CD4-positive, alpha-beta memory T cell (primary cell): ENCODE data around the gene TXNDC15. TPM values are rescaled to one million over a fixed set of nuclear protein-coding genes. Genes with fewer than 3 reads are reported as not detected.
"Not testable (repeated sequence)": the region's sequence is repeated elsewhere in the genome, so short reads cannot be mapped to it uniquely, and the experiment has no call there.

Experiments used
- CTCF ChIA-PET: fragments of 350-600 bp; sonication (Branson Sonifier 250); formaldehyde crosslinking; loops from one replicate; lab custom pipeline; 2021; ENCODE audit warnings: inconsistent platforms; ENCODE audit not compliant: partially characterized antibody; lab: Charles Lee
- POLR2A ChIA-PET: fragments of 350-600 bp; sonication (Branson Sonifier 250); formaldehyde crosslinking; loops from one replicate; lab custom pipeline; 2021; ENCODE audit not compliant: partially characterized antibody; lab: Charles Lee
- DNase-seq, 5 donors: peaks; one replicate each; pipeline versions ENCODE4 v3.0.0 to v3.0.0-alpha.2; 2020 to 2022; ENCODE audit warnings: mixed read lengths in 1 of 5
- H3K27ac ChIP-seq: one replicate; pipeline ENCODE4 v1.7.0; 2013; ENCODE audit warnings: low read depth, low read length
- H3K27me3 ChIP-seq: 2 replicates; pipeline ENCODE4 v1.7.0; 2013; ENCODE audit warnings: mild to moderate bottlenecking, low read length, moderate library complexity; ENCODE audit not compliant: insufficient read depth
- H3K36me3 ChIP-seq: 2 replicates; pipeline ENCODE4 v1.7.0; 2013; ENCODE audit warnings: mild to moderate bottlenecking, low read length, moderate library complexity; ENCODE audit not compliant: insufficient read depth
- H3K4me1 ChIP-seq: 2 replicates; pipeline ENCODE4 v1.7.0; 2013; ENCODE audit warnings: mild to moderate bottlenecking, low read length, moderate library complexity; ENCODE audit not compliant: insufficient read depth
- H3K4me3 ChIP-seq, 2 donors: one replicate each; pipeline ENCODE4 v1.7.0; 2013; ENCODE audit warnings: low read length in 2 of 2, mild to moderate bottlenecking in 1 of 2
- H3K9me3 ChIP-seq, 2 donors: one replicate each; pipeline ENCODE4 v1.7.0; 2013; ENCODE audit warnings: low read length in 2 of 2, control low read depth in 1 of 2; ENCODE audit not compliant: control insufficient read depth in 1 of 2
- H3K27ac Mint-ChIP-seq, 7 donors: one replicate each; pipeline ENCODE4 v1.8.0; 2020 to 2021; ENCODE audit warnings: mixed read lengths in 7 of 7, mild to moderate bottlenecking in 6 of 7, inconsistent platforms in 3 of 7, moderate library complexity in 3 of 7
- H3K27me3 Mint-ChIP-seq, 2 donors: one replicate each; pipeline ENCODE4 v1.8.0; 2020 to 2021; ENCODE audit warnings: mixed read lengths in 2 of 2
- H3K36me3 Mint-ChIP-seq, 2 donors: one replicate each; pipeline ENCODE4 v1.8.0; 2020 to 2021; ENCODE audit warnings: mixed read lengths in 2 of 2, inconsistent platforms in 1 of 2, mild to moderate bottlenecking in 1 of 2
- H3K4me1 Mint-ChIP-seq, 4 donors: one replicate each; pipeline ENCODE4 v1.8.0; 2020 to 2021; ENCODE audit warnings: mixed read lengths in 4 of 4, mild to moderate bottlenecking in 1 of 4
- H3K4me3 Mint-ChIP-seq, 8 donors: one replicate each; pipeline ENCODE4 v1.8.0; 2020 to 2021; ENCODE audit warnings: mixed read lengths in 8 of 8, mild to moderate bottlenecking in 7 of 8, moderate library complexity in 6 of 8, inconsistent platforms in 3 of 8
- H3K9me3 Mint-ChIP-seq, 8 donors: one replicate each; pipeline ENCODE4 v1.8.0; 2020 to 2021; ENCODE audit warnings: mixed read lengths in 8 of 8, mild to moderate bottlenecking in 5 of 8, inconsistent platforms in 3 of 8, moderate library complexity in 1 of 8
- intact Hi-C: fragments of 100-400 bp; cut with micrococcal nuclease; formaldehyde crosslinking; loops from one replicate; pipeline ENCODE4 v1.15.1; 2023
- polyA plus RNA-seq, 2 donors: library from polyadenylated mRNA; unstranded; fragments of 300-500 nt; fragmentation: Illumina TruSeq; gene quantifications; one replicate each; pipeline ENCODE4 v1.2.3, GENCODE V29; 2021
- total RNA-seq, 2 experiments: library from RNA; stranded (reverse); gene quantifications; one replicate each; pipeline ENCODE4 v1.2.3, GENCODE V29; 2021

The TXNDC15 gene
- total and polyA plus RNA-seq, 4 experiments from 2014 or later = 14.4 to 52.0 (median 32.9) TPM

DNA sequence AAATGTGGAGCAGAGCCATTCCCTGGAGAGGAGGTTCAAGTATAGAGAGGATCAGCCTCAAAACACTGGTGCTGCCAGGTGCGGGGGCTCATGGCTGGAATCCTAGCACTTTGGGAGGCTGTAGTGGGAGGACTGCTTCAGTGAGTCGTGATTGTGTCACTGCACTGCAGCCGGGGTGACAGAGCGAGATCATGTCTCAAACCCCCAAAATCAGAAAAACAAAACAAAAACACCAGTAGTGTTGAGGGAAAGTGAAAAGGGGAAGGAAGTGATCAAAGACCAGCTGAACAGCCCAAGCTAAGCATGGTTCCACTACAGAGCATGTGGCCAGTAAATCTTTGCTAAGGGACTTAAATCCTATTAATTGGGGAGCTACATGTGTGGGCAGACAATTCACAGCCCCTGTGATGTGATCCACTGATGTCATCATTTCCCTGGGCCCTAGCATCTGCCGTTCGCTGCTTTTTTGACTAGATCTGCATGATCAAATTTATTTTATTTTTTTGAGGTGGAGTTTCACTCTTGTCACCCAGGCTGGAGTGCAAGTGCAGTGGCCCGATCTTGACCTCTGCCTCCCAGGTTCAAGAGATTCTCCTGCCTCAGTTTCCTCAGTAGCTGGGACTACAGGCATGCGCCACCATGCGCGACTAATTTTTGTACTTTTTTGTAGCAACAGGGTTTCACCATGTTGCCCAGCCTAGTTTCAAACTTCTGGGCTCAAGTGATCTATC lies 28.1 kb downstream of the TXNDC15 start:
- no peaks in the 10 kb centered on the region for H3K9me3 ChIP-seq
- Mint-ChIP-seq H3K4me1 (peaks cover 4 to 9% (median 5%) of the 10 kb centered on the region in 4 donors), H3K27ac (peak overlapping the region in 5 of 7 donors; percentile 8 to 72 (median 63)), H3K36me3 (peaks cover 8 to 31% of the 10 kb centered on the region in 2 donors), H3K27me3 (no peaks in the 10 kb centered on the region), H3K4me3 (peak overlapping the region in 5 of 8 donors; percentile 29 to 75 (median 44)), H3K9me3 (no peaks in the 10 kb centered on the region)
- ChIA-PET CTCF (interaction anchor here (1.0 to 2.2 kb wide), 3 partner anchors 29 to 145 kb away, joined by 3 to 8 read pairs (median 4); partner anchors contain the start of gene C5orf24), POLR2A (interaction anchor here (1.8 to 4.4 kb wide), 2 partner anchors 28 to 164 kb away, joined by 6 to 73 read pairs; partner anchors contain the start of genes CAMLG and TXNDC15)
- no peak overlapping the region for H3K27ac ChIP-seq
- no peak for DNase-seq
- intact Hi-C loops = loop anchor here (10.0 kb wide), 1 partner anchor 897 kb away; the partner anchor contains the start of gene VDAC1
- H3K4me1 ChIP-seq = no peaks in the 10 kb centered on the region
- no peak overlapping the region for H3K4me3 ChIP-seq
- H3K27me3 ChIP-seq = no peaks in the 10 kb centered on the region
- peaks cover 19% of the 10 kb centered on the region for H3K36me3 ChIP-seq

DNA sequence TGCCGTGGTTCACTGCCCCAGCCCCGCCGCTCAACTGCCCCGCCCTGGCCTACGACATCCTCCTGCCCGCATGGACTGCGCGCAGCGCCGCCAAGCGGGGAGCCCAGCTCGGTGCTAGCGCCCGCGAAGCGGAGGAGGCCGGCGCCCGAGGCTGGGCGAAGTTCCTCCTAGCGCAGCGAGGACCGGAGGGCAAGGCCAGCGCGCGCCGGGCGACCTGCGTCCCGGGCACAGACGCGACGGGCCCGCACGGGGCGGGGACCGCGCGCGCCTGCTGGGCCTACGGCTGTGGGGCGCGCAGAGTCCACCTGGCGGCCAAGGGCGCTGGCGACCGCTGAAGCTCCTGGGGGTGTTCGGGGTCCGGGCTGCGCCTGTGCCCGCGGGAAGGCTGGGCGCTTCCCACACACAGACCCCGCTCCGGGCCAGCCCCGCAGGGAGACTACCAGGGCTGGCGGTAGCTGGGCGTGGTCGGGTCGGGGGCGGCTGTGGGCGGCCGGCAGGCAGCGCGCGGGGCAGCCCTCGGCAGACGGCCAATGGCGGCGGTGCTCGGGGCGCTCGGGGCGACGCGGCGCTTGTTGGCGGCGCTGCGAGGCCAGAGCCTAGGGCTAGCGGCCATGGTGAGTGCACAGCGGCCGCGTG lies 30.6 kb downstream of the TXNDC15 start, which contains the start of gene PCBD2:
TSS of gene PCBD2 (plus strand) at position 522 of the 636 bp plus-strand sequence. CDS start at position 531, 9 bp downstream.
- peak within 1 kb of the TSS; percentile 59 to 84 for H3K4me3 ChIP-seq
- peak within 1 kb of the TSS; percentile 97 to 99 (median 99) for H3K27ac Mint-ChIP-seq
- H3K4me1 ChIP-seq = no peaks in the 10 kb centered on the region
- peaks cover 3% of the 10 kb centered on the region for H3K36me3 ChIP-seq
- peaks cover 4 to 9% (median 5%) of the 10 kb centered on the region in 4 donors for H3K4me1 Mint-ChIP-seq
- no peaks in the 10 kb centered on the region for H3K9me3 Mint-ChIP-seq
- no peaks in the 10 kb centered on the region for H3K27me3 ChIP-seq
- H3K36me3 Mint-ChIP-seq = peaks cover 5 to 17% of the 10 kb centered on the region in 2 donors
- H3K4me3 Mint-ChIP-seq = peak within 1 kb of the TSS; percentile 94 to 100 (median 97)
- H3K27me3 Mint-ChIP-seq = no peaks in the 10 kb centered on the region
- intact Hi-C loops = loop anchor here (1.0 to 10.0 kb wide), 10 partner anchors 30 to 900 kb away; partner anchors contain the start of genes C5orf24, CAMLG, DDX46 and PPP2CA
- peak; percentile 90 to 92 (median 91) for DNase-seq
- POLR2A ChIA-PET = interaction anchor here (0.6 to 4.4 kb wide), 38 partner anchors 9 to 899 kb away, joined by 3 to 73 read pairs (median 4); partner anchors contain the start of genes C5orf24, CAMLG, CDKN2AIPNL and DDX46
- peak within 1 kb of the TSS; percentile 85 for H3K27ac ChIP-seq
- no peaks in the 10 kb centered on the region for H3K9me3 ChIP-seq
- CTCF ChIA-PET = interaction anchor here (0.7 to 3.8 kb wide), 24 partner anchors 9 to 317 kb away, joined by 3 to 48 read pairs (median 5); partner anchors contain the start of genes C5orf24, CAMLG, DDX46 and TXNDC15

DNA sequence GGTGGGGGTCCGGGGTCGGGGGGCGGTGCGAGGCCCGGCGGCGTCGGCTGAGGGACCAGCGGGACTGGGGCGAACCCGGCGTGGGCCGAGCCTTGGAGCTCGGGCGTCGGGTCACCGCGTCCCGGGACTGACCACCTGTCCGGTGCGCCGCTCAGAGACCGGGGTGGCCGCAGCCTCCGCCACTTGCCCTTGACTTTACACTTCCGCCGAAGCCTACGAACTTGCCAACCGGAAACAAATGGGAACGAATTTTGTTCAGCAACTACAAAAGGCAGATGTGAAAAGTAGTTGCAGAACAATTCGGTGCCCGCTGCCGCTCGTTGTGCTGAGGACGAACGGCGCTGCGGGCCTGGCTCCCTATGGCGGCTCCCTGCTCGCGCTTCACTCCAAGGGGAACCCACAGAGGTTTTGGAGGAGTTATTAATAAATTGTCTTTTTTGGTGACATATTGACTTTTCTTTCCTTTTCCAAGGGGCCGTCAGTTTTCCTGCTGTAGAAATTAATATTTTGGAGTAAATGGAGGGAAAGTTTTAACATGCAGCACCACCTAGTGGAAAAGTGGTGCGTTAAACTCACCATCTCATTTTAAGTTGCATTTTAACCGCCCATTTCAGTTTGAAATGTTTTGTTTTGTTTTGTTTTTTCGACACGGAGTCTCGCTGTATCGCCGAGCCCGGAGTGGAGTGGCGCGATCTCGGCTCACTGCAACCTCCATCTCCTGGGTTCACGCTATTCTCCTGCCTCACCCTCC lies 31.2 kb downstream of the TXNDC15 start:
- Histone ChIP-seq H3K27ac (peak overlapping the region; percentile 85), H3K36me3 (peaks cover 5% of the 10 kb centered on the region), H3K4me3 (peak overlapping the region; percentile 59 to 84), H3K9me3 (no peaks in the 10 kb centered on the region), H3K27me3 (no peaks in the 10 kb centered on the region), H3K4me1 (no peaks in the 10 kb centered on the region)
- Mint-ChIP-seq H3K27ac (peak overlapping the region; percentile 97 to 99 (median 99)), H3K27me3 (no peaks in the 10 kb centered on the region), H3K4me1 (peaks cover 4 to 9% (median 6%) of the 10 kb centered on the region in 4 donors), H3K36me3 (peaks cover 0 to 17% of the 10 kb centered on the region in 2 donors), H3K4me3 (peak overlapping the region; percentile 94 to 100 (median 97)), H3K9me3 (no peaks in the 10 kb centered on the region)
- DNase-seq = peak; percentile 68 to 77 (median 75)
- ChIA-PET CTCF (interaction anchor here (0.7 to 3.8 kb wide), 18 partner anchors 10 to 924 kb away, joined by 3 to 48 read pairs (median 6); partner anchors contain the start of genes C5orf24, CAMLG and TXNDC15), POLR2A (interaction anchor here (0.9 to 4.4 kb wide), 25 partner anchors 8 to 900 kb away, joined by 3 to 73 read pairs (median 5); partner anchors contain the start of genes C5orf24, CAMLG, CDKN2AIPNL and DDX46)
- intact Hi-C loops = loop anchor here (1.0 to 10.0 kb wide), 10 partner anchors 31 to 901 kb away; partner anchors contain the start of genes C5orf24, CAMLG, DDX46 and PPP2CA

DNA sequence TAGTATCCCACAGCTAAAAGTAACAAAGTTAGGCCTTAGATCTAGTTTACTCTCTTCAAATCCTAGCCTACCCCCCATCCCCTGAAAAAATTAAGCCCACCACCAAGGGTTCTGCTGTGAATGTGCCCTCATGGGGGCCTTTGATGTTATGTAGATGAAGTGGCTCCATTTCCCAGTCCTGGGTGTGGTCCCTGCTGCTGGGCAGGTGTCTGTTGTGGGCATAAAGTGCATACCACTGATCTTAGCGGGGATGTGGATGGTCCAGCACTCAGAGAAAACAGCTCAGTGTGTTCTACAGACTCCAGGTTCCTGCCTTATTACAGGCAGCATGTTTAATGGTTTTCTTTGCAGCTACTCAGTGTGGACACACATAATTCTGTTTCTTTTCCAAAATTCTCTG lies 32.6 kb downstream of the TXNDC15 start:
- peaks cover 4 to 9% (median 6%) of the 10 kb centered on the region in 4 donors for H3K4me1 Mint-ChIP-seq
- no peak overlapping the region for H3K27ac ChIP-seq

DNA sequence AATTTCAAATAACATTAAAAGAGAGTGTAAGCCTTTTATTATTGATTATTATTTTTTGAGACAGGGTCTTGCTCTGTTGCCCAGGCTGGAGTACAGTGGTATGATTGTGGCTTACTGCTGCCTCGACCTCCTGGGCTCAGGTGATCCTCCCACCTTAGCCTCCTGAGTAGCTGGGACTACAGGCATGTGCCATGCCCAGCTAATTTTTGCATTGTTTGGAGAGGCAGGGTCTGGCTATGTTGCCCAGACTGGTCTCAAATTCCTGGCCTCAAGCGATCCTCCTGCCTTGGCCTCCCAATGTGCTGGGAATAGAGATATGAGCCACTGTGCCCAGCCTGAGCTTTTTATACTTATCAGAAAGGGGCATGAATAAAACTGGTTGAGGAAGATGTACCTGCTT lies 36.6 kb downstream of the TXNDC15 start:
- POLR2A ChIA-PET, intact Hi-C loops: not testable (repeated sequence)

More for the DNA sequence above, 32.6 kb downstream of the TXNDC15 start:
- H3K9me3 Mint-ChIP-seq = no peaks in the 10 kb centered on the region
- Histone ChIP-seq H3K27me3 (no peaks in the 10 kb centered on the region), H3K4me3 (no peak overlapping the region), H3K9me3 (no peaks in the 10 kb centered on the region), H3K36me3 (peaks cover 6% of the 10 kb centered on the region), H3K4me1 (no peaks in the 10 kb centered on the region)
- peak overlapping the region in 6 of 8 donors; percentile 31 to 71 (median 40) for H3K4me3 Mint-ChIP-seq
- DNase-seq = no peak
- H3K27ac Mint-ChIP-seq = peak overlapping the region; percentile 10 to 97 (median 79)
- CTCF ChIA-PET = interaction anchor here (1.0 to 3.8 kb wide), 4 partner anchors 10 to 168 kb away, joined by 3 to 48 read pairs (median 18); partner anchors contain the start of genes C5orf24 and CAMLG
- H3K36me3 Mint-ChIP-seq = peaks cover 5 to 24% of the 10 kb centered on the region in 2 donors
- POLR2A ChIA-PET = interaction anchor here (0.5 to 4.4 kb wide), 4 partner anchors 32 to 169 kb away, joined by 3 to 73 read pairs (median 4); partner anchors contain the start of gene CAMLG
- intact Hi-C loops = loop anchor here (5.0 to 10.0 kb wide), 2 partner anchors 275 to 902 kb away; partner anchors contain the start of genes SAR1B and VDAC1
- H3K27me3 Mint-ChIP-seq = no peaks in the 10 kb centered on the region

More for the DNA sequence above, 36.6 kb downstream of the TXNDC15 start:
- H3K27me3 ChIP-seq, CTCF ChIA-PET, H3K4me3 ChIP-seq, H3K27ac ChIP-seq, H3K4me1 Mint-ChIP-seq, H3K27me3 Mint-ChIP-seq, H3K4me3 Mint-ChIP-seq, DNase-seq, H3K9me3 ChIP-seq, H3K9me3 Mint-ChIP-seq, H3K4me1 ChIP-seq: not testable (repeated sequence)
- H3K36me3 ChIP-seq = peaks cover 17% of the 10 kb centered on the region
- H3K36me3 Mint-ChIP-seq = peaks cover 7 to 18% of the 10 kb centered on the region in 2 donors
- H3K27ac Mint-ChIP-seq = peak overlapping the region in 1 of 7 donors; percentile 52
